Stimulated activated CD8-positive, alpha-beta memory T cell treated with anti-CD3 and anti-CD28 coated beads, Interleukin-15, amount 100 ng/mL, for 24 hours (primary cell): Measurements from ENCODE around the gene NT5M.
"Not testable (repeated sequence)": the region's sequence is repeated elsewhere in the genome, so short reads cannot be mapped to it uniquely, and the experiment has no call there.

Experiments
- DNase-seq: peaks from one replicate; pipeline ENCODE4 v3.0.0-alpha.2; 2020; ENCODE audit warnings: low read depth

The NT5M gene

DNA sequence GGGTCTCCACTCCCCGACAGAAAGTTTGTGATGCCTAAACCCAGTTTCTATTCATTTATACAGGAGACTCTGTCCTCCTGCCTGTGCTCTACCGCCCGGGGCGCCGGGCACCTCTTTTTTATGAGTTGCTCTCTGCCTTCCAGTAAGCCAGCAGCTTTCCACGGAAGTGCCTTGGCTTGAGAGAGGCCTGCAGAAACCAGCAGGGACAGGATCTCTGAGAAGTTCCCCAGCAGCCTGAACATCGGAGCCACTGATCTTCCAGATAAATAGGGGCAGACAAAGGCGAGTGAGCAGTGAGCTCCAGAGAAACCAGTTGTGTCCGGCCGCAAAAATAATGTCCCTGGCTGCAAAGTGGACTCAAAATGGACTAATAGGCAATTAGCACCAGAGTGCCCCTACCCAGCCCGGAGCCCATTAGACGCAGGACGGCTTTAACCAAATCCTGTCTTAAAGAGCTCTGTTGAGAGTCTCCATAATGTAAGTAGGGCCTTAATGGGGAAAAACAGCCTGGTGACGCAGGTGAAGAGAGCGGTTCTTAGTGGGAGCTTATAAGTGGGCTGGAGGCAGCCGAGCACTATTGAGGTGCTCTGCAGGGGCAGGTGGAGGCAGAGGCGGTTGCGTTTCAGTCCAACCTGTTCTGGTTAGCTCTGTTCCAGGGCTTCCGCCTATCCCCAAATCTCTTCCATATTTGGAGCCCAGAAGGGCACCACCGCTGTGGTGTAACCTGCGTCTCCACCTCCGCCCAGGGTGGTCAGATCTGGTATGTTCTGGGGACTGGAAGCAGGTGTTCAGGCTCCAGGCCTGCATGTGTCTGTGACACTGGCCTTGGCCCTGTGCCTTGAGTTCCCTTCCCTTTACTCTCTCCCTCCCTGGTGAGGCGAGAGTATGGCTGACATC, 74.1 kb downstream of the NT5M start:
- no peak for DNase-seq

DNA sequence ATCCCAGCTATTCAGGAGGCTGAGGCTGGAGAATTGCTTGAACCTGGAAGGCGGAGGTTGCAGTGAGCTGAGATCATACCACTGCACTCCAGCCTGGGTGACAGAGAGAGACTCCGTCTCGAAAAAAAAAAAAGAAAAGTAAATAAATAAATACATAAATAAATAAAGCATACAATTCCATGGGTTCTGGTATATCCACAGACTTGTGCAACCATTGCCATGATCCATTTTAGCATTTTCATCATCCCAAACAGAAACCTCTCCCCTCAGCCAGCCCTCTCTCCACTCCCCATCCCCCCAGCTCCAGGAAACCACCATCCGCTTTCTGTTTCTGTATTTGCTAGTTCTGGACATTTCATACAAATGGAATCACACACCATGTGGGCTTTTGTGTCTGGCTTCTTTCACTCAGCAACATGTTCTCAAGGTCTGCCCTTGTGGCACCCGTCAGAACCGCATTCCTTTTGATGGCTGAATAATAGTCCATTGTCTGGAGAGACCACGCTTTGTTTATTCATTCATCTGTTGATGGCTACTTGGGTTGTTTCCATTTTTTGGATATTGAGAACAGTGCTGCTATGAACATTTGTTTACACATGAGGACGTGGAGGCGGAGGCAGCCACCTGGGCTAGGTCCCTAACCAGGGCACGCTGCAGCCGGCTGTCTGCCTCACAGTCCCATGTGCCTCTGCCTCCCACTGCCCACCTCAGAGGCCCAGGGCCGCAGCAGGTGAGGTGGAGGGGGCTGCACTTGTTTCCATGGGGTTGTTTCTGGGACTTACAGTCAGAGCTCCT, 76.2 kb downstream of the NT5M start:
- DNase-seq: no peak

DNA sequence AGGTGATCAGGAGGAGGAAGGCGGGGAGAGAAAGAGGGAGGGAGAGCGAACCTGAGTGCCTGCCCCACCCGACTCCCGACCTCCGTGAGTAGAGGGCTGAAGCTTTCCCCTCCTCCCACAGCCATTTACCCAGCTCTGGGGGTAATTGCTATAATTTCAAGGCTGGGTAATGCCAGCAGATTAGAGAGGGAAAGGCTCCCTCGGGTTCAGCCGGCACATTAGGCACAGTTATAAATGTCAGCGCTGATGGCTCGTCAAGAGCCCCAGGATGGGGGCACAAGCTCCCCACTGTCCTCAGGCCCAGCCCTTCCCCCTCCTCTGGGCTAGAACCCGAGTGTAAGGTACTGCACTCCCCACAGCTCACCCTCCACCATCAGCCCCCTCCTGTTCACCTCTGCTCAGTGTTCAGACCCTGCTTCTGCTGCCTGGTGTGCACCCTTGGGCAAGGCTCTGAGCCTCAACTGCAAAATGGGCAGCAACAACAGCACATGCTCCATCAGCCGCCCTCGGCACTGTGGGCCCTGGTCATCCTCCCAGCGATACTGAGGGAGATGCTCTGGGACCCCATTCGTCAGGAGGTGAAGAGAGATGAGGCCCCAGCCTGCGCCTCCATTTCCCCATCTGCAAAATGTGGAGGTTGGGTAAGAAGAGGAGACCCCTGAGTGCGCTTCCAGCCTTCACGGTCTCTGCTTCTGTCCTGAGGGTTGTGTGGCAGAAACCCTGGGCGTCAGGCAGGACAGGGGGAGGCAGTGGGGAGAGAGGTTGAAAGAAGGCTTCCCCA, 77.2 kb downstream of the NT5M start:
- no peak for DNase-seq

DNA sequence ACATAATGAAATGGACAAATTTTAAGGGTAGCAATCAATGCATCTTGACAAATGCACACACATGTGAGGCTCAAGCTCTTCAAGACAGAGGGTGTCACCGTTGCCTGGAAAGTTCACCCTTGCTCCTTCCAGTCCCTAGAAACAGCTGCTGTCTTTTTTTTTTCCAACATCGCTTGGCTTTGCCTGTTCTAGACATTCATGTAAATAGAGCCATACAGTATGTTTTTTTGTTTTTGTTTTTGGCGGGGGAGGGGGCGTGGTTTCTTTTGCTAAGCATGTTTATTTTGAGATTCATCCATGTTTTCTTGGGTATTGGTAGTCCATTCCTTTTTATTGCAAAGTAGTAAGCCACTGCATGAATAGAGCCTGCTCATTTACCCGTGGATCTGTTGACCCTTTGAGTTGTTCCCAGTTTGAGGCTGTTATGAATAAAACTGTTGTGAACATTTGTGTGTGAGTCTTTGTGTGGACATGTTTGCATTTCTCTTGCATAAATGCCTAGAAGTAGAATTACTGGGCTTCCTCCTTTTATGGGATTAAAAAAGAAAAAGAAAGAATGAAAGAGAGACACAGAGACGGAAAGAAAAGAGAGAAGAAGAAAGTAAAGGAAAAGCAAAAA, 78.4 kb downstream of the NT5M start:
- DNase-seq: no peak

DNA sequence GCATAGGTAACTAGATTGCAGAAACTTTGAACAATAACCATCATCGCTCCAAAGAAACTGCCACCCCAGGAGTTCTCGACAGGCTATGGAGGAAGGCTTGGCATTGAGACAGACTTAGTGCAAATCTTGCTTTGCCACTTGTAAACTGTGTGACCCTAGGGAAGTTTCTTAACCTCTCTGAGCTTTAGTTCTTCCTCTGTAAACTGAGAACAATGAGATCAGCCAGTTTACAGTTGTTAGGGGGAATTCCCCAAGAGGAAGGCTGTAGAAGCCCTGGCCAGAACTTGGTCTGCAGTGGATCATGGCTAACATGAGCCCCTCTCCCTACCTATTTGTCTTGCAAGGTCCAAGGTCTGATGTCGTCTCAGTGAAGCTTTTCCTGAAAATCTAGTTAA, 78.9 kb downstream of the NT5M start:
- DNase-seq: no peak

DNA sequence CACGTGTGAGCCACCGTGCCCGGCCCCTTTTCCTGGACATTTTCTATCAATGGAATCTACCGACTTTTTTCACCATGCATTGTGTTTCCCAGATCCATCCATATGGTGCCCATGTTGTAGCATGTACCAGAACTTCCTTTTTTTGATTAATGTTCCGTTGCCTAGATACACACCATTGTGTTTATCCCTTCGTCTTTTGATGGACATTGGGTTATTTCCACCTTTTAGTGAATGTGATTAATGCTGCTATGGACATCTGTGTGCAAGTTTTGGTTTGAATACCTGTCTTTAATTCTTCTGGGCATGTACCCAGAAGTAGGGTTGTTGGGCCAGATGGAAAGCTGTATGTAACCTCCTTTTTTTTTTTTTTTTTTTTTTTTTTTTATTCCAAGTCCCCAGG, 79.8 kb downstream of the NT5M start:
- DNase-seq: no peak

DNA sequence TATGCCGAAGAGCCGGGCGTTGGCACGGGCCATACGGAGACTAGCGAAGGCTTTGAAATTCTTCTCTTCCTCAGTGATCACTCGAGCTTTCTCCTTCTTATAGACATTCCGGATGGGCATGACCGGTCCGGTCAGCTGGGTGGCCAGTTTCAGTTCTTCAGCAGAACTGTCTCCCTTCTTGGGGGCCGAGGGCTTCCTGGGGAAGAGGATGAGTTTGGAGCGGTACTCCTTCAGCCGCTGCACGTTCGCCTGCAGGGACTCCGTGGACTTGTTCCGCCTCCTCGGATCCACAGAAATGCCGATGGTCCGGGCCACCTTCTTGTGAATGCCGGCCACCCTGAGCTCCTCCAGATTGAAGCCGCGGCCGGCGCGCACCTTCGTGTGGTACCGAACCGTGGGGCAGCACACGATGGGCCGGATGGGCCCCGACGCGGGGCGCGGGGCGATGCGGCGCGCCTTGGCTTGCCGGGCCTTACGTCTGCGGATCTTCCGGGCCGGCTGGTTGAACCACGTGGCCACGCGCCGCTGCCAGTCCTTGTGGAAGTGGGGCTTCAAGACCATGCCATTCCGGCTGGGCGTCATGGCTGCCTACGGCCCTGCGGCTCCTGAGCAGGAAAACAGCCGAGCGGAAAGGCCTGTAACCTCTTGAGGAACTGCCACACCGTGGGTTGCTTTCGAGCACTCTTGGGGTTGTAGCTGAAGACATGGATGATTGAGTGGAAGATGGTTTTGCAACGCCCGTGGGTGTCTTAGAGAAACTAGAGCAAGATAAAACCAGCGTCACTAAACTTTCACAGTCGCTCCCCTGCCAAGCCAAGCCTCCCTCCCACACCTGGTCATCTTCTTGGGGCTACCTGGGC, 80.5 kb downstream of the NT5M start:
- not testable (repeated sequence) for DNase-seq

DNA sequence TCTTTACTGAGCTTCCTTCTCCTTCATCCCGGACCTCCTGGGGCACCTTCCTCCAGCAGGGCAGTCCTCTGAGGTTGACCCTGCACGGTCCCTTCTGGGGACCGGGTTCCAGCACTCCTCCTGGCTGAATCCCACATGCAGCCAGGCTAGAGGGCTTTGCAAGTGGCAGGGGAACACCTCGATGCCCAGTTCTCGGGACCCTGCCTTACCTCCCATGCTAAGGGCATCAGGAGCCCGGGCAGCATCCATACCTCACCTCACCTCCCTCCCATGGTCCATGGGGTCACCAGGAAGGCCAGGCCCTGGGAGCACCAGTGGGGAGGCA, 81.1 kb downstream of the NT5M start:
- no peak for DNase-seq

DNA sequence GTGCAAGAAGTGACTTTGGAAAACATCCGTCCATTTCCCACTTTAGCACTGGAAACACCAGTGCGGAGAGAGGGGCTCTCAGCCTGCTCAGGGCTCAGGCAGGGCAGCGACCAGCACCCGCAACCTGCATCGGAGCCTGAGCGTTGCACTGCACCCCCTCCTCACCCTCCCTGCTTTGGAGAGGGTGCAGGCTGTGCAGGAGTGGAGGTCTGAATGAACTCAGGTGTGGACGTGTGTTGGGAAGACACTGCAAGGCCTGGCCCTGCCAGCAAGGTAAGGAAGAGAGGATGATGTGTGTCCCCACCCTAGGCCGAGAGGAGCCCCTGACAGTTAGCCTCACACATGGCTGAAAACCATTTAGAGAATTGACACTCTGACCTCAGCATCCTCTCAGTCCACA, 81.8 kb downstream of the NT5M start:
- DNase-seq: no peak

DNA sequence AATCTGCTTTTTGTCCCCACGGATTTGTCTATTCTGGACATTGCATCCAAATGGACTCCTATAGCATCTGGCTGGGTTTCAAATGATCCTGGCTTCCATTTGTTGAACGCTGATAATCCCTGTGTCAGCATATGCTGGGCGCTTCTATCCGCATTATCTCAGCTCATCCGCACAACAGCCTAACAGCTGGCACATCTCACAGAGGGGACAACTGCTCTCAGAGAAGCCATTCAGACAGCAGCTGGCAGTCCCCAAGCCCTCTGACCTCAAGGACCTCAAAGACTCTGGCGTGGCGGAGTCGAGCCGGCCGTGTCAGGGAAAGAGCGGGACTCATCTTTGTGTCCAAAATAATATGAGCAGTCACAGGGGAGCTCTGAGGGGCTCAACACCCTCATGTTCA, 82.3 kb downstream of the NT5M start:
- no peak for DNase-seq

DNA sequence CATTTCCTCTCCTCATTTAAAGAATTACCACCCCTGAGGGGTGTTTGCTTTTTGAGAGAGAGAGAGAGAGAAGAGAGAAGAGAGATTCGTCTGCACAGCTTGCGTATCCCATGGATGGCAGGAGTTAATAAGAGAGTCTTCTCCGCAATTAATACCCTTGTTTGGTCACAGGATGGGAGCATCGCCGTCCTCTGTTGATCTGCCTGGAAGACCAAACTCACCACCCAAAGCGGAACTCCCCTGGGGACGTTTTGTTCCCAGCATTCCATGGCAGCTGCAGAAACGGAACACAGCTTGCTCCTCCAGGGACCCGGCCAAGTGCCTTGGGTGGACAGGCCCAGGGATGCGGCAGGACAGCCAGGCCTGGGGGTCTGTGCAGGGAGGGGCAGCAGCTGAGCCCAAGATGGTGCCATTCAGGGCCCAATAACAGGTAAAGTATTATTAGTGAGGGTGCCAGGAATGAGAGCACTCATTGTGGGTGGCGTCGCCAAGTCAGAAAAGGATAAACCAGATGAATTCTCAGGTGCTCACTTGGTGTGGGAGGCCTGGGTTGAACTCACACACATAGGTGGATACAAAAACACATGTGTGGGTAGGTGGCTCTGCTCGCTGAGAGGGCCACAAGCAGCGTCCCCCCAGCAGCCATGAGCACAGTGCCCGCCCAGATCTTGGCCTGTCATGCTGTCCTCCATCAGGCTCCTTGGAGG, 83.1 kb downstream of the NT5M start:
- DNase-seq: no peak

DNA sequence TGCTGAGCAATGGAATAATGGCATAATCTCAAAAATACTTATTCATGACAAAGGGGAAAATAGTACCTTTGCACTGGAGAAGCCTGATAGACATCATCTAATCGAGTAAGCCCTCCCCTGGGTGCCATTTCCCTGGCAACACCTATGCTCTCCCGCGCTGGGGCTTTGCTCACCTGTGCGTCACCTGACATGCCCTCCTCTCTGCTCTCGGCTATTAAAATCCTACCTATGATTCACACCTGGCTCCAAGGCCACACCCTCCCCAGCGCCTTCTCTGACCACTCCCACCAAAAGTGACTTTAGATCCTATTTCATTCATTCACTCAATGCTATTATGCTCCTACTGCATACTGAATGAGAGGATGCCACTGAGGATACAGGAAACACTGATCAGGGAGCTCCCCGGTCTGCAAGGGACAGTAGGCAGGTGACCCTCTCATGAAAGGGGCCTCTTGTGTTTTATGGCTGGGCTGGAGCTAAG, 83.9 kb downstream of the NT5M start:
- DNase-seq: no peak

DNA sequence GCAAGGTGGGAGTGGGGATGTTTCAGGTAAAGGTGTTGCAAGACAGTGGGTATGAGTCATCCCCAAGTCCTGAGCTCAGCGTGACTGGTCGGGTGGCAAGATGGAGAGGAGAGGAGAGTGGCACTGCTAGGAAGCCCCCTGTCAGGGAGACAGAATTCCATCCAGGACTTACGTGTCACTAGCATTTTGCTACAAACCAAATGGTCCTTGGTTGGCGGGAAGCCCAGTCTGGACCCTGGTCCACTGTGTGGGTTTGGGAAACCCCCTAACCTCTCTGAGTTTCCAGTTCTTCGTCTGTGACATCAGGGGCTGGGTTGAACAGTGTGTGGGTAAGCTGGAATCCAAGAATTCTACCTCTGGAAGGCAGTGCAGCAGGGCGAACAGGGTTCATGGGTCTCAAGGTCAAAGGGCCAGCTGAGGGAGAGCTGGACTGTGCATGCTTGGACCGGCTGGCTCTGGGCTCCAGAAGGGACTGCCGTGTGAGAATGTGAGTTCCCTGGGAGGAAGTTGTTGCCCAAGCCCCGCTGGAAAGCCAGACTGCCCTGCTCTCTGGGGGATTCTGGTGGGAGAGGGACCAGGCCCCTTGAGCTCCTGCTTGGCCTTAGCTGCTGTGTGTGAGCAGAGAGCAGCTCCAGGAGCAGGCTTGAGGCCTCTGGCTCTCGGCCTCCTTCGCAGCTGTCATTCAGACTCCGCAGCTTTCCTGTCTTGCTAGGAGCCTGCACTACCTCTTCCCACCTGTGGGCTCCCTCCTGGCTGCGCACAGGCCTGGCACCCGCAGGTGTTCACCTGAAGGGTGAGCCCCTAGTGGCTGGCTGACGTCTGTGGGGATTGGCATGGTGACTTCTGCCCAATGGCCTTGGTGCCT, 84.6 kb downstream of the NT5M start:
- DNase-seq: no peak

DNA sequence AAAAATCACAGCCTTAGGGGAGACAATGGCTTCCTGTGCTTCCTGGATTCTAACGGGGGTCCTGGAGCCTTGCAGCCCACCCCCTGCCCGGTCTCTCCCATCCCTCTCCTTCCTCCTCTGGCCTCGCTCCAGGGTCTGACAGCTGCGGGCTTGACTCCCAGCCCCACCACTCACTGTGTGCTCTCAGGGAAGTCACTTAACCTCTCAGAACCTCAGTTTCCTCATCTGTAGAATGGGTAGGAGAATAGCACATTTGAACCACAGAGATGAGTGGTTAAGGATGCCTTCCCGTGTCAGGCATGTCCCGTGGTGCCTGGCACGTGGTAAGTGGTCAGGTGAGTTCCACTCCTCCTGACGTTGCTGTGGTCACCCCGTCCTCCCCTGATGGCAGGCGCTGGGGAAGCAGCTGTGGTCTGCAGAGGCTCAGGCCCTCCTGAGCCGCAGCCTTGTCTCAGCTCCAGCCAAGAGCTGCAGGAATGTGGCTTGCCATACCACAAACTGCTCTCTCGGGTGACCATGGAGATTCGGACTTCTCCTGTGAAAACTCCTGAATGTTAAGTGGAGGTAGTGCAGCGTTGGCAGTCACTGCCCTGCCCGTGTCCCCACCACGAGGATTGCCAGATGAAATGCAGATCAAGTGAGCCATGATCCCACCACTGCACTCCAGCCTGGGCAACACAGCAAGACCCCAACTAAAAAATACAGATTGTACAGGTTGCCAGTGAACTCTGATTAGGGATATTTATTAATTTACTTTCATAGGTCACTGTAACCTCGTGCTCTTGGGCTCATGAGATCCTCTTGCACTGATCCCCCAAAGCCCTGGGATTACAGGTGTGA, 85.7 kb downstream of the NT5M start:
- DNase-seq: no peak

DNA sequence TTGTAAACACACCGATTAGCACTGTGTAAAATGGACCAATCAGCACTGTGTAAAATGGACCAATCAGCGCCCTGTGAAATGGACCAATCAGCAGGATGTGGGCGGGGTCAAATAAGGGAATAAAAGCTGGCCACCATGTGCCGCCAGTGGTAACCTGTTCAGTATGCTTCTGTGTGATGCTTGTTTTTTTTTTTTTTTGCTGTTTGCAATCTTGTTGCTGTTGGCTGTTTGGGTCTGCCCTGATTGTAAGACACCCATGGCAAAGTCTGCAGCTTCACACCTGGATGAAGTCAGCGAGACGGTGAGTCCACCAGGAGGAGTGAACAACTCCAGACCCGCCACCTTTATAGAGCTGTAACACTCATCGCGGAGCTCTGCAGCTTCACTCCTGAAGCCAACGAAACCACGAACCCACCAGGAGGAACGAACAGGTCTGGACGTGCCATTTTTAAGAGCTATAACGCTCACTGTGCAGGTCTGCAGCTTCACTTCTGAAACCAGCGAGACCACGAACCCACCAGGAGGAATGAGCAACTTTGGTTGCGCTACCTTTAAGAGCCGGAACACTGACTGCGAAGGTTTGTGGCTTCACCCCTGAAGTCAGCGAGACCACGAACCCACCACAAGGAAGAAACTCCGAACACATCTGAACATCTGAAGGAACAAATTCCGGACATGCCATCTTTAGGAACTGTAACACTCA, 88.6 kb downstream of the NT5M start:
- DNase-seq: no peak

DNA sequence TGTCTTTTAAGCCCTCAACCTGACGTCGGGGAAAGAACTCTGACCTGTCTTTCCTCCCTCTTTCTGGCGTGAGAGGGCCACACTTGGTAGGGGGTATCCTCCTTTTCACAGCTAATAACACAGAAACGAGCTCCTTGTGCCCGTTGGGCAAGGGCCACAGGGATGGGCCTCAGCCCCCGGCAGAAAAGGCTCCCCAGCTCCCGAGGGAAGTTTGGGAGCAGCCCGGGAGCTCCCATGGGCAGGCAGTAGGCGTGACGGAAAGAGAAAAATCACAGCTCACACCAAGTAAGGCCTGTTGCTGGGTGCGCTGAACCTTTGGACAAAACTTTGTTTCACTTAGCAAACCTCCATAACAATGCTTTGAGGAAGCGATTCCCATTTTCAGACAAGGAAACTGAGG, 90.8 kb downstream of the NT5M start:
- no peak for DNase-seq

DNA sequence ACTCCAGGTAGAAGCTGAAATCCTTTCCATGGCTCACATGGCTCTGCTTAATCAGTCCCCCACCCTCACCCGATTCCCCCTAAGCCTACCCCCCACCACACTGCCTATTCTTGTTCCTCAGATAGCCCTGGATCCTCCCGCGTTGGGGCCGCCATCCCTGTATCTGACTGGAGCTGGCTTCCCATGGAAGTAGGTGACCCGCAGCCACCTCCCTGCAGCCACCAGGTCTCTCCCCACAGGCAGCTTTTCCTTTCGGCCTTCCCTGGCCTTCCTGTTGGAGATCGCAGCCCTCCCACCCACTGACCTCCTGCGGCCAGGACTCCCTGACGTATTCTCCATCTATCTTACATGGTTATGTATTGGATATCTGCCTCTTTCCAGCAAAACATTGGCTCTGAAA, 91.3 kb downstream of the NT5M start:
- DNase-seq: no peak

DNA sequence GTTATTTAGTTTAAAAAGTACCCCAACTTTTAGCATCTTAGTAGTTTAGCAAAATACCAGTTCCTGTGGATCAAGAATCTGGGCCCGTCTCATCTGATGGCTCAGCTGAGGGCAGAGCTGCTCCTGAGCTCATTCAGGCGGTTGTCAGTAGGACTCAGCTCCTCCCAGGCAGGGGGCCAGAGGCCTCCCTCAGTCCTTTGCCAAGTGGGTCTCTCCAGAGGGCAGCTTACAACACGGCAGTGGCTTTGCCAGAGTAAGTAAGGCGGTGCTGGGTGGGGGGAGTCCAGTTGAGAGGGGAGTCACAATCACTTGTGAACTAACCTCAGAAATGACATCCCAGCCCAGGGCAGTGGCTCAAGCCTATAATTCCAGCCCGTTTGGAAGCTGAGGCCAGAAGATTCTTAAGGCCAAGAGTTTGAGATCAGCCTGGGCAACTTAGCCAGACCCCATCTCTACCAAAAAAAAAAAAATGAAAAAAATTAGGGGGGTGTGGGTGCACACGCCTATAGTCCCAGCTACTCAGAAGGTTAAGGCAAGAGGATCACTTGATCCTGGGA, 92.2 kb downstream of the NT5M start:
- no peak for DNase-seq
